OCI-LY7 (cell line): ENCODE data around the gene TAT. TPM values are rescaled to one million over a fixed set of nuclear protein-coding genes. Genes with fewer than 3 reads are reported as not detected.

Source experiments
- BruUV-seq: library from RNA; stranded (reverse); fragments of 400-500 nt; replicated peaks from 2 replicates; lab custom pipeline; 2021; lab: Mats Ljungman, UMichigan
- CTCF ChIA-PET: fragments of 300-600 bp; sonication (Branson Sonifier 250); formaldehyde crosslinking; loops from one replicate; lab custom pipeline; 2022; ENCODE audit warnings: antibody characterized with exemption; ENCODE audit not compliant: unreplicated experiment; lab: Charles Lee
- POLR2A ChIA-PET: fragments of 300-600 bp; sonication (Branson Sonifier 250); formaldehyde crosslinking; loops from one replicate; lab custom pipeline; 2022; ENCODE audit warnings: antibody characterized with exemption; lab: Charles Lee
- DNase-seq: peaks from one replicate; pipeline ENCODE4 v3.0.0-alpha.2; 2015; ENCODE audit warnings: low spot score
- H2AFZ ChIP-seq: fragments of 200-600 bp; sonication (generic), shearing (Covaris generic); 2 replicates; pipeline ENCODE4 v1.6.1; 2014; ENCODE audit warnings: mild to moderate bottlenecking, antibody characterized with exemption, low read length, moderate library complexity
- H3K27ac ChIP-seq: fragments of 200-600 bp; sonication (generic); 2 replicates; pipeline ENCODE4 v1.5.1; 2014; ENCODE audit warnings: mixed run types, low read depth, mild to moderate bottlenecking, moderate library complexity, low read length, inconsistent platforms; ENCODE audit not compliant: poor library complexity, severe bottlenecking
- H3K36me3 ChIP-seq: fragments of 200-600 bp; sonication (generic); 2 replicates; pipeline ENCODE4 v1.6.1; 2014; ENCODE audit warnings: mild to moderate bottlenecking, antibody characterized with exemption, low read length, moderate library complexity, mixed read lengths; ENCODE audit not compliant: insufficient read depth
- H3K4me1 ChIP-seq: fragments of 200-600 bp; sonication (generic); 2 replicates; pipeline ENCODE4 v1.5.1; 2014; ENCODE audit warnings: mild to moderate bottlenecking, low read length; ENCODE audit not compliant: insufficient read depth, poor library complexity, severe bottlenecking
- H3K4me2 ChIP-seq: fragments of 200-600 bp; sonication (generic); 2 replicates; pipeline ENCODE4 v1.6.1; 2014; ENCODE audit warnings: mild to moderate bottlenecking, low read length
- H3K4me3 ChIP-seq: fragments of 200-600 bp; sonication (generic); 2 replicates; pipeline ENCODE4 v1.5.1; 2014; ENCODE audit warnings: mild to moderate bottlenecking, low read depth, low read length; ENCODE audit not compliant: poor library complexity, severe bottlenecking
- H3K79me2 ChIP-seq: fragments of 200-600 bp; sonication (generic); 2 replicates; pipeline ENCODE4 v1.6.1; 2016; ENCODE audit warnings: low read depth, mild to moderate bottlenecking, low read length, moderate library complexity, mixed read lengths; ENCODE audit not compliant: insufficient read depth
- H3K9me2 ChIP-seq: fragments of 200-600 bp; sonication (generic); 2 replicates; pipeline ENCODE4 v1.6.1; 2016; ENCODE audit warnings: mild to moderate bottlenecking, low read length, mixed read lengths; ENCODE audit not compliant: insufficient read depth
- H3K9me3 ChIP-seq: fragments of 200-600 bp; sonication (generic); 2 replicates; pipeline ENCODE4 v1.6.1; 2014; ENCODE audit warnings: mild to moderate bottlenecking, mixed run types, low read length, mixed read lengths
- H4K20me1 ChIP-seq: fragments of 200-600 bp; sonication (generic); 2 replicates; pipeline ENCODE4 v1.6.1; 2014; ENCODE audit warnings: mild to moderate bottlenecking, antibody characterized with exemption, low read length, moderate library complexity, mixed read lengths; ENCODE audit not compliant: insufficient read depth
- CTCF ChIP-seq: fragments of 200-600 bp; sonication (generic); conservative IDR thresholded peaks from 2 replicates; pipeline ENCODE4 v1.5.1; 2014; ENCODE audit warnings: mild to moderate bottlenecking, antibody characterized with exemption, low read length, moderate library complexity, mixed read lengths
- EZH2phosphoT487 ChIP-seq: fragments of 200-600 bp; sonication (generic); IDR thresholded peaks from 2 replicates; pipeline ENCODE4 v1.6.1; 2018; ENCODE audit warnings: low read depth, borderline replicate concordance, mild to moderate bottlenecking, mixed run types, antibody characterized with exemption, low read length, moderate library complexity, mixed read lengths
- intact Hi-C: fragments of 100-400 bp; cut with micrococcal nuclease; formaldehyde crosslinking; loops from one replicate; pipeline ENCODE4 v1.10.0; 2022; ENCODE audit not compliant: unreplicated experiment
- total RNA-seq, 2 experiments: library from RNA; depleted of rRNA in 1 of 2; stranded (reverse); fragments of >200 nt in 1 of 2; shearing (Covaris generic) in 1 of 2; gene quantifications; 2 replicates each; pipeline ENCODE4 v1.2.3, GENCODE V29; 2014 to 2022

The TAT gene
- total RNA-seq, 2 experiments from 2014 or later, result not detected

DNA sequence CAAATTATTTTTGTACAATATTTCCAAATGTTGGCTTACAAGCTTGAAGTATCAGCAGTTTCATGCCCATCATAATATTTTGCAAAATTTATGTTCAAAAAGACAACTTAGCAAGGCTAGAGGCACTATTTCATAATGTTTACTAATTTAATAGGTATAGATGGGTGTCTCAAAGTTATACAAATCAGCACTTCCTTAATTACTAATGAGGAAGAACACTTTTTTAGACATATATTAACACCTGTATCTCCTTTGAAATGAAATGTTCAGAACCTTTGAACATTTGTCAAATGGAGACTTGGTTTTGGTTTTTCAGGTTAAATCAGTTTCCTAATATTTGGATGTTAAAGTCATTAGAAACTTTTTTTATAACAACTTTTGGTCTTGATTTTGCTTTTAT lies 2.2 kb downstream of the TAT start:
- peak overlapping the region; percentile 20; the same call in 1 of the 2 replicates for H3K4me2 ChIP-seq
- BruUV-seq, result no TSS peak
- no peaks in the 10 kb centered on the region for H3K9me3 ChIP-seq
- intact Hi-C loops, result no loop called here
- H3K79me2 ChIP-seq, result no peaks in the 10 kb centered on the region
- H4K20me1 ChIP-seq, result no peaks in the 10 kb centered on the region
- no peak overlapping the region for H3K4me3 ChIP-seq
- no peaks in the 10 kb centered on the region for H3K36me3 ChIP-seq
- H3K9me2 ChIP-seq, result no peaks in the 10 kb centered on the region
- H3K27ac ChIP-seq, result no peak overlapping the region
- ChIA-PET CTCF (interaction anchor here (1.2 to 2.8 kb wide), 2 partner anchors 10 to 36 kb away, joined by 4 to 11 read pairs; no protein-coding TSS in a partner anchor), POLR2A (interaction anchor here (0.7 to 1.6 kb wide), 2 partner anchors 10 to 19 kb away, joined by 4 to 5 read pairs; no protein-coding TSS in a partner anchor)
- TF ChIP-seq CTCF (no peak), EZH2phosphoT487 (no peak)
- no peak for DNase-seq
- peaks cover 16% of the 10 kb centered on the region for H3K4me1 ChIP-seq
- no peak overlapping the region for H2AFZ ChIP-seq

DNA sequence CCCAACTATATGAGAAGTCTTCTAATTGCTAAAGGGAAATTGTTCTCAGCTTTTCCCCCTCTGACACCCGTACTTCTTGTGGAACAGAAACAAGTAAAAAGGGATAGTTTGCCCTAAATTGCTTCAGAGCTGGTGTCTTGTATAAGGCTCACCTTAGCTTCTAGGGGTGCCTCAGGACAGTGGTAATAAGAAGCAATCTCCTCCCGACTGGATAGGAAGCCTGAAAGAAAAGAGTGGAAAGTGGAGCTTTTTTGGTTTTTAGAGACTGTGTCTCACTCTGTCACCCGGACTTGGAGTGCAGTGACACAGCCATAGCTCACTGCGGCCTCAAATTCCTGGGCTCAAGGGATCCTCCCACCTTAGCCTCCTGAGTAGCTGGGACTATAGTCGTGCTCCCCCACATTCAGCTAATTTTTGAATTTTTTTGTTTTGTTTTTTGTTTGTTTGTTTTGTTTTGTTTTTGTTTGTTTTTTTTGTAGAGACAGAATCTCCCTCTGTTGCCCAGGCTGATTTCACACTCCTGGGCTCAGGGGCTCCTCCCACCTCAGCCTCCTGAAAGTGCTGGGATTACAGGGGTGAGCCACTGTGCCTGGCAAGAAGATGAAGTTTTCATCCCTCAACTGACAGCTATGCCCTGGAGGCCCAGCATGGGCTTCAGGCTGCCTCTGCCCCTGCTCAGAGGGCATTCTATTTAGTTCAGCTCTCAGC lies 3.4 kb downstream of the TAT start:
- Histone ChIP-seq H3K36me3 (no peaks in the 10 kb centered on the region), H3K9me2 (no peaks in the 10 kb centered on the region), H3K27ac (no peak overlapping the region), H2AFZ (no peak overlapping the region), H3K9me3 (no peaks in the 10 kb centered on the region), H3K79me2 (no peaks in the 10 kb centered on the region), H3K4me2 (no peak overlapping the region), H4K20me1 (no peaks in the 10 kb centered on the region), H3K4me3 (no peak overlapping the region), H3K4me1 (peaks cover 16% of the 10 kb centered on the region)
- DNase-seq, result no peak
- POLR2A ChIA-PET, result interaction anchor here (0.5 to 1.6 kb wide), 6 partner anchors 9 to 1936 kb away, joined by 3 to 7 read pairs (median 4); no protein-coding TSS in a partner anchor
- no TSS peak for BruUV-seq
- TF ChIP-seq EZH2phosphoT487 (no peak), CTCF (no peak)
- CTCF ChIA-PET, result interaction anchor here (0.6 to 1.2 kb wide), 3 partner anchors 8 to 175 kb away, joined by 3 to 4 read pairs (median 4); no protein-coding TSS in a partner anchor
- intact Hi-C loops, result no loop called here
